Stimulated activated CD8-positive, alpha-beta memory T cell treated with anti-CD3 and anti-CD28 coated beads, Interleukin-4, amount 100 ng/mL, for 4 hours (primary cell): ENCODE data around the gene SHC1.

ENCODE experiments used
- DNase-seq, 2 donors: peaks; one replicate each; pipeline ENCODE4 v3.0.0-alpha.2; 2020; ENCODE audit warnings: low read depth in 2 of 2, low spot score in 1 of 2

SHC1 gene

GRCh38 chr1:155009221-155009711, 38.7 kb upstream of the SHC1 start:
- no peak for DNase-seq

- DNase-seq: no peak
Measured at GRCh38 chr1:155008015-155008941, 37.7 kb upstream of the SHC1 start.

- DNase-seq: no peak
Measured at GRCh38 chr1:155007251-155007828, 36.8 kb upstream of the SHC1 start.

GRCh38 chr1:155006601-155007101, 36.1 kb upstream of the SHC1 start:
- no peak for DNase-seq

- no peak for DNase-seq
Measured at GRCh38 chr1:155005076-155006011, 34.8 kb upstream of the SHC1 start.

GRCh38 chr1:155004352-155005075, 34.0 kb upstream of the SHC1 start:
- DNase-seq: no peak

GRCh38 chr1:155003766-155004351, 33.3 kb upstream of the SHC1 start:
- DNase-seq: no peak

GRCh38 chr1:155003227-155003765, 32.7 kb upstream of the SHC1 start:
- no peak for DNase-seq

- DNase-seq: no peak
Measured at GRCh38 chr1:155002464-155003226, 32.1 kb upstream of the SHC1 start, which contains the start of gene ZBTB7B. ZBTB7B (plus strand) TSS chr1:155002802; CDS start chr1:155014661, 11,859 bp downstream.

GRCh38 chr1:155001675-155002463, 31.3 kb upstream of the SHC1 start:
- peak; percentile 93 to 98 for DNase-seq

GRCh38 chr1:155001425-155001674, 30.8 kb upstream of the SHC1 start:
- DNase-seq: no peak

- DNase-seq: peak; percentile 48 to 58
Measured at GRCh38 chr1:155000726-155001424, 30.3 kb upstream of the SHC1 start.

- DNase-seq: no peak
Measured at GRCh38 chr1:155000411-155000725, 29.8 kb upstream of the SHC1 start.

GRCh38 chr1:154999571-155000410, 29.2 kb upstream of the SHC1 start:
- no peak for DNase-seq

- peak; percentile 53 to 54 for DNase-seq
Measured at GRCh38 chr1:154998818-154999570, 28.4 kb upstream of the SHC1 start.

- no peak for DNase-seq
Measured at GRCh38 chr1:154998201-154998780, 27.7 kb upstream of the SHC1 start.
